H9 (cell line): ENCODE results near the gene RBM22. TPM values are rescaled to one million over a fixed set of nuclear protein-coding genes. Genes with fewer than 3 reads are reported as not detected.
"Not testable (repeated sequence)": the region's sequence is repeated elsewhere in the genome, so short reads cannot be mapped to it uniquely, and the experiment has no call there.

ENCODE experiments used
- DNase-seq: peaks from one replicate; pipeline ENCODE4 v3.0.0-alpha.2; 2017
- H2AFZ ChIP-seq: one replicate; pipeline ENCODE4 v1.6.1; 2013; ENCODE audit warnings: mild to moderate bottlenecking, low read length, control low read depth, moderate library complexity
- H2AK5ac ChIP-seq: 2 replicates; pipeline ENCODE4 v1.6.1; 2013; ENCODE audit warnings: low read length, control low read depth, mixed read lengths; ENCODE audit not compliant: insufficient read length
- H2BK120ac ChIP-seq: one replicate; pipeline ENCODE4 v1.6.1; 2013; ENCODE audit warnings: low read depth, mild to moderate bottlenecking, low read length, control low read depth, inconsistent platforms; ENCODE audit not compliant: poor library complexity, severe bottlenecking
- H2BK12ac ChIP-seq: 2 replicates; pipeline ENCODE4 v1.6.1; 2013; ENCODE audit warnings: low read length, control low read depth, mixed read lengths, low read depth; ENCODE audit not compliant: insufficient read length
- H2BK15ac ChIP-seq: 2 replicates; pipeline ENCODE4 v1.6.1; 2013; ENCODE audit warnings: low read depth, low read length, control low read depth
- H2BK20ac ChIP-seq: one replicate; pipeline ENCODE4 v1.6.1; 2013; ENCODE audit warnings: low read depth, mild to moderate bottlenecking, low read length, control low read depth, inconsistent platforms; ENCODE audit not compliant: poor library complexity, severe bottlenecking
- H2BK5ac ChIP-seq: 2 replicates; pipeline ENCODE4 v1.6.1; 2013; ENCODE audit warnings: low read length, control low read depth, mixed read lengths; ENCODE audit not compliant: insufficient read length
- H3K14ac ChIP-seq: 2 replicates; pipeline ENCODE4 v1.6.1; 2013; ENCODE audit warnings: low read length, control low read depth; ENCODE audit not compliant: insufficient read depth
- H3K18ac ChIP-seq: 2 replicates; pipeline ENCODE4 v1.6.1; 2013; ENCODE audit warnings: low read depth, mild to moderate bottlenecking, mixed read lengths, low read length, control low read depth; ENCODE audit not compliant: insufficient read length
- H3K23ac ChIP-seq: 2 replicates; pipeline ENCODE4 v1.6.1; 2013; ENCODE audit warnings: low read length, control low read depth, mixed read lengths, low read depth; ENCODE audit not compliant: insufficient read length
- H3K23me2 ChIP-seq: 2 replicates; pipeline ENCODE4 v1.6.1; 2013; ENCODE audit warnings: low read depth, mild to moderate bottlenecking, mixed read lengths, low read length, control low read depth; ENCODE audit not compliant: insufficient read length, poor library complexity, severe bottlenecking
- H3K27ac ChIP-seq: 2 replicates; pipeline ENCODE4 v1.5.1; 2013; ENCODE audit warnings: low read length, control low read depth, mixed read lengths, low read depth; ENCODE audit not compliant: insufficient read length
- H3K27me3 ChIP-seq: 2 replicates; pipeline ENCODE4 v1.6.1; 2013; ENCODE audit warnings: low read length, control low read depth, inconsistent platforms; ENCODE audit not compliant: insufficient read depth
- H3K4ac ChIP-seq: 2 replicates; pipeline ENCODE4 v1.6.1; 2013; ENCODE audit warnings: low read depth, mild to moderate bottlenecking, control low read depth, inconsistent platforms, low read length, moderate library complexity
- H3K4me1 ChIP-seq: 2 replicates; pipeline ENCODE4 v1.6.1; 2013; ENCODE audit warnings: low read length, control low read depth, inconsistent platforms; ENCODE audit not compliant: insufficient read depth
- H3K4me2 ChIP-seq: 2 replicates; pipeline ENCODE4 v1.6.1; 2013; ENCODE audit warnings: low read length, control low read depth, mixed read lengths; ENCODE audit not compliant: insufficient read length, insufficient read depth
- H3K56ac ChIP-seq: 2 replicates; pipeline ENCODE4 v1.6.1; 2013; ENCODE audit warnings: low read depth, mild to moderate bottlenecking, mixed read lengths, low read length, control low read depth; ENCODE audit not compliant: insufficient read length
- H3K79me1 ChIP-seq: 2 replicates; pipeline ENCODE4 v1.6.1; 2013; ENCODE audit warnings: low read depth, mild to moderate bottlenecking, moderate library complexity, low read length, control low read depth, inconsistent platforms; ENCODE audit not compliant: insufficient read depth, poor library complexity, severe bottlenecking
- H3K79me2 ChIP-seq: 2 replicates; pipeline ENCODE4 v1.6.1; 2013; ENCODE audit warnings: low read length, control low read depth, inconsistent platforms; ENCODE audit not compliant: insufficient read depth
- H3K9ac ChIP-seq: 2 replicates; pipeline ENCODE4 v1.6.1; 2013; ENCODE audit warnings: low read length, control low read depth, mixed read lengths; ENCODE audit not compliant: insufficient read length; ENCODE audit errors: extremely low read depth
- H3K9me3 ChIP-seq: one replicate; pipeline ENCODE4 v1.6.1; 2013; ENCODE audit warnings: low read depth, low read length, inconsistent platforms; ENCODE audit not compliant: control insufficient read depth
- H3T11ph ChIP-seq: one replicate; pipeline ENCODE4 v1.6.1; 2013; ENCODE audit warnings: mild to moderate bottlenecking, low read length, control low read depth, inconsistent platforms
- H4K20me1 ChIP-seq: one replicate; pipeline ENCODE4 v1.6.1; 2013; ENCODE audit not compliant: control insufficient read depth, insufficient read length, insufficient read depth
- H4K5ac ChIP-seq: 2 replicates; pipeline ENCODE4 v1.6.1; 2013; ENCODE audit warnings: low read depth, mild to moderate bottlenecking, mixed read lengths, low read length, control low read depth; ENCODE audit not compliant: insufficient read length
- H4K8ac ChIP-seq: replicated peaks from 2 replicates; pipeline ENCODE4 v1.6.1; 2013; ENCODE audit warnings: low read length, control low read depth, mixed read lengths, low read depth; ENCODE audit not compliant: insufficient read length
- H4K91ac ChIP-seq: 2 replicates; pipeline ENCODE4 v1.6.1; 2013; ENCODE audit warnings: low read depth, mild to moderate bottlenecking, moderate library complexity, mixed read lengths, low read length, control low read depth; ENCODE audit not compliant: insufficient read length
- H3K27ac Mint-ChIP-seq, 3 experiments: 2 replicates in 2 of 3; 3 replicates in 1 of 3; pipeline ENCODE4 v1.8.0; 2020 to 2021; ENCODE audit warnings: mixed read lengths in 3 of 3, mild to moderate bottlenecking in 1 of 3, moderate library complexity in 1 of 3
- H3K27me3 Mint-ChIP-seq: 2 replicates; pipeline ENCODE4 v1.8.0; 2021; ENCODE audit warnings: low read depth, mild to moderate bottlenecking, moderate library complexity, mixed read lengths
- H3K36me3 Mint-ChIP-seq, 3 experiments: 2 replicates in 2 of 3; 3 replicates in 1 of 3; pipeline ENCODE4 v1.8.0; 2020 to 2021; ENCODE audit warnings: low read depth in 3 of 3, mixed read lengths in 3 of 3; ENCODE audit not compliant: insufficient read depth in 1 of 3
- H3K4me1 Mint-ChIP-seq, 2 experiments: 2 replicates each; pipeline ENCODE4 v1.8.0; 2020; ENCODE audit warnings: mixed read lengths in 2 of 2
- H3K4me3 Mint-ChIP-seq, 2 experiments: 2 replicates in 1 of 2; 3 replicates in 1 of 2; pipeline ENCODE4 v1.8.0; 2020 to 2021; ENCODE audit warnings: mild to moderate bottlenecking in 2 of 2, mixed read lengths in 2 of 2, moderate library complexity in 1 of 2
- H3K9me3 Mint-ChIP-seq, 2 experiments: 2 replicates in 1 of 2; 3 replicates in 1 of 2; pipeline ENCODE4 v1.8.0; 2020; ENCODE audit warnings: mild to moderate bottlenecking in 2 of 2, mixed read lengths in 2 of 2, moderate library complexity in 1 of 2
- CTCF ChIP-seq: fragments of 200-600 bp; sonication (generic); conservative IDR thresholded peaks from 3 replicates; pipeline ENCODE4 v1.8.0; 2021; ENCODE audit warnings: antibody characterized with exemption, mild to moderate bottlenecking
- WGBS: extraction: QIAGEN DNeasy Blood & Tissue Kit; methylation state at CpG from one replicate; pipeline ENCODE4 v1.1.7; 2013; ENCODE audit warnings: missing lambda C conversion rate, low lambda C conversion rate, mixed read lengths; ENCODE audit not compliant: insufficient read length; ENCODE audit errors: extremely low coverage; 5-methylcytosine and 5-hydroxymethylcytosine counted together
- total RNA-seq: library from RNA; stranded (reverse); gene quantifications from 2 replicates; pipeline ENCODE4 v1.2.1, GENCODE V29; 2021

Gene RBM22
- total RNA-seq, 1 experiment from 2014 or later: 47.0 TPM

- Histone ChIP-seq H3K9me3 (no peaks in the 10 kb centered on the region), H3K18ac (no peak overlapping the region), H3K79me2 (no peaks in the 10 kb centered on the region), H3K27me3 (no peaks in the 10 kb centered on the region), H2AK5ac (no peak overlapping the region), H3K4ac (no peak overlapping the region), H4K8ac (no peak overlapping the region), H3K79me1 (no peaks in the 10 kb centered on the region), H3K9ac (no peak overlapping the region), H3K14ac (no peak overlapping the region), H2BK12ac (no peak overlapping the region), H2AFZ (no peak overlapping the region), H3K56ac (no peak overlapping the region), H4K5ac (no peak overlapping the region), H2BK15ac (no peak overlapping the region), H3K27ac (no peak overlapping the region), H3K4me1 (no peaks in the 10 kb centered on the region), H2BK5ac (no peak overlapping the region), H2BK120ac (no peak overlapping the region), H4K20me1 (no peaks in the 10 kb centered on the region), H3K23me2 (no peaks in the 10 kb centered on the region), H3K4me2 (no peak overlapping the region), H4K91ac (no peak overlapping the region), H2BK20ac (no peak overlapping the region), H3K23ac (no peak overlapping the region), H3T11ph (no peak overlapping the region)
- H3K27ac Mint-ChIP-seq: no peak overlapping the region
- peaks cover 30 to 49% (median 38%) of the 10 kb centered on the region in 3 experiments; a peak in 6 of 7 replicates for H3K36me3 Mint-ChIP-seq
- H3K9me3 Mint-ChIP-seq: peaks cover under 1 to 2% of the 10 kb centered on the region in 2 experiments; a peak in 3 of 5 replicates
- no peak for DNase-seq
- H3K27me3 Mint-ChIP-seq: no peaks in the 10 kb centered on the region
- WGBS: no CpG with 5 or more reads among the region's 2 CpGs
- H3K4me1 Mint-ChIP-seq: no peaks in the 10 kb centered on the region
- H3K4me3 Mint-ChIP-seq: no peak overlapping the region
- no peak for TF ChIP-seq CTCF
Observed at GRCh38 chr5:150750469-150750868, 49.6 kb upstream of the RBM22 start.

DNA sequence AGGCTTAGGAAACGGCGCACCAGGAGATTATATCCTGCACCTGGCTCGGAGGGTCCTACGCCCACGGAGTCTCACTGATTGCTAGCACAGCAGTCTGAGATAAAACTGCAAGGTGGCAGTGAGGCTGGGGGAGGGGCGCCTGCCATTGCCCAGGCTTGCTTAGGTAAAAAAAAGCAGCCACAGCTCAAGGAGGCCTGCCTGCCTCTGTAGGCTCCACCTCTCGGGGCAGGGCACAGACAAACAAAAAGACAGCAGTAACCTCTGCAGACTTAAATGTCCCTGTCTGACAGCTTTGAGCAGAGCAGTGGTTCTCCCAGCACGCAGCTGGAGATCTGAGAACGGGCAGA, 42.3 kb upstream of the RBM22 start:
- H3K4me2 ChIP-seq, H3K27ac ChIP-seq, H2BK5ac ChIP-seq, H3K27me3 Mint-ChIP-seq, H3K79me1 ChIP-seq, H2BK15ac ChIP-seq, H3K27me3 ChIP-seq, H4K91ac ChIP-seq, H3K27ac Mint-ChIP-seq, H3K14ac ChIP-seq, H3K4ac ChIP-seq, H4K20me1 ChIP-seq, H4K8ac ChIP-seq, H3K9me3 ChIP-seq, H2AK5ac ChIP-seq, H3K23ac ChIP-seq, H3K4me3 Mint-ChIP-seq, DNase-seq, H3K23me2 ChIP-seq, H3T11ph ChIP-seq, H2BK120ac ChIP-seq, H3K9ac ChIP-seq, H4K5ac ChIP-seq, H3K4me1 ChIP-seq, H2BK12ac ChIP-seq, H3K79me2 ChIP-seq, H3K56ac ChIP-seq, H2AFZ ChIP-seq, H3K18ac ChIP-seq, H2BK20ac ChIP-seq: not testable (repeated sequence)
- Mint-ChIP-seq H3K36me3 (peaks cover 21 to 33% (median 28%) of the 10 kb centered on the region in 3 experiments), H3K9me3 (peaks cover 13 to 18% of the 10 kb centered on the region in 2 experiments), H3K4me1 (peaks cover 14% of the 10 kb centered on the region in 2 experiments)
- no CpG with 5 or more reads among the region's 9 CpGs for WGBS
